ENCODE data around the gene SERGEF. TPM values are rescaled to one million over a fixed set of nuclear protein-coding genes. Genes with fewer than 3 reads are reported as not detected.

Gene SERGEF
- total RNA-seq, 1 experiment from 2014 or later: 31.4 TPM

DNA sequence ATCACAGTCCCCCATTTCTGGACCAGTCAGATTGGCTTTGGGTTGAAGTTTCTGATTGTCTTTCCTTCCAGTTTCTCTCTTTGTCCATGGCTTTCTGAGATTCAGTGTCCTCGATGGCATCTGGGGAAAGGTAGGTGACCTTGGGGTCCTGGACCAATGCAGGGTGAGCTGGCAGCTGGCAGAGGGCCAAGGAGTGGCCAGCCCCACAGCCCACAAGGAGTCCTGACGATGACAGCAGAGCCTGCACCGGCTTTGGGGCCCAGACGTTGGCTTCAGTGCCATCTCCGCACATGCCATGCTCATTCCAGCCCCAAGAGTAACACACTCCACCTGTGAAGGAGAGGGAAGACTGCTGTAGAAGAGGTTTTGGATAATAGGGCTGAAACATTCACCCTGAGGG, 224.8 kb downstream of the SERGEF start:
- H2BK120ac ChIP-seq (ENCODE audit: low read depth, low read length, poor library complexity, severe bottlenecking): no peak overlapping the region
- H3K14ac ChIP-seq (ENCODE audit: insufficient read depth, low read length): no peak overlapping the region
- no peak overlapping the region for H3T11ph ChIP-seq (ENCODE audit: low read length)
- no peak overlapping the region for H4K91ac ChIP-seq (ENCODE audit: insufficient read length, low read depth, low read length)
- no peak overlapping the region for H2BK5ac ChIP-seq (ENCODE audit: insufficient read length, low read length)
- no peak overlapping the region for H3K27ac ChIP-seq (ENCODE audit: insufficient read length, low read depth, low read length)
- Mint-ChIP-seq H3K27me3 (ENCODE audit: low read depth) (no peaks in the 10 kb centered on the region), H3K9me3 (no peaks in the 10 kb centered on the region), H3K4me1 (peaks cover 0 to 3% of the 10 kb centered on the region in 2 experiments; a peak in 1 of 4 replicates), H3K27ac (no peak overlapping the region), H3K4me3 (no peak overlapping the region), H3K36me3 (ENCODE audit: insufficient read depth in 1 of 3, low read depth in 3 of 3) (peaks cover 0 to 3% (median 0%) of the 10 kb centered on the region in 3 experiments; a peak in 2 of 7 replicates)
- no peaks in the 10 kb centered on the region for H3K27me3 ChIP-seq (ENCODE audit: insufficient read depth, low read length)
- H3K23me2 ChIP-seq (ENCODE audit: insufficient read length, low read depth, low read length, poor library complexity, severe bottlenecking): no peaks in the 10 kb centered on the region
- H2BK12ac ChIP-seq (ENCODE audit: insufficient read length, low read depth, low read length): no peak overlapping the region
- no peak overlapping the region for H3K18ac ChIP-seq (ENCODE audit: insufficient read length, low read depth, low read length)
- H2BK20ac ChIP-seq (ENCODE audit: low read depth, low read length, poor library complexity, severe bottlenecking): no peak overlapping the region
- no peak overlapping the region for H3K9ac ChIP-seq (ENCODE audit: extremely low read depth, insufficient read length, low read length)
- no peaks in the 10 kb centered on the region for H4K20me1 ChIP-seq (ENCODE audit: control insufficient read depth, insufficient read depth, insufficient read length)
- H3K4me1 ChIP-seq (ENCODE audit: insufficient read depth, low read length): no peaks in the 10 kb centered on the region
- no peak overlapping the region for H2AFZ ChIP-seq (ENCODE audit: low read length)
- H3K56ac ChIP-seq (ENCODE audit: insufficient read length, low read depth, low read length): no peak overlapping the region
- no peak overlapping the region for H4K5ac ChIP-seq (ENCODE audit: insufficient read length, low read depth, low read length)
- TF ChIP-seq, protein P1, sequence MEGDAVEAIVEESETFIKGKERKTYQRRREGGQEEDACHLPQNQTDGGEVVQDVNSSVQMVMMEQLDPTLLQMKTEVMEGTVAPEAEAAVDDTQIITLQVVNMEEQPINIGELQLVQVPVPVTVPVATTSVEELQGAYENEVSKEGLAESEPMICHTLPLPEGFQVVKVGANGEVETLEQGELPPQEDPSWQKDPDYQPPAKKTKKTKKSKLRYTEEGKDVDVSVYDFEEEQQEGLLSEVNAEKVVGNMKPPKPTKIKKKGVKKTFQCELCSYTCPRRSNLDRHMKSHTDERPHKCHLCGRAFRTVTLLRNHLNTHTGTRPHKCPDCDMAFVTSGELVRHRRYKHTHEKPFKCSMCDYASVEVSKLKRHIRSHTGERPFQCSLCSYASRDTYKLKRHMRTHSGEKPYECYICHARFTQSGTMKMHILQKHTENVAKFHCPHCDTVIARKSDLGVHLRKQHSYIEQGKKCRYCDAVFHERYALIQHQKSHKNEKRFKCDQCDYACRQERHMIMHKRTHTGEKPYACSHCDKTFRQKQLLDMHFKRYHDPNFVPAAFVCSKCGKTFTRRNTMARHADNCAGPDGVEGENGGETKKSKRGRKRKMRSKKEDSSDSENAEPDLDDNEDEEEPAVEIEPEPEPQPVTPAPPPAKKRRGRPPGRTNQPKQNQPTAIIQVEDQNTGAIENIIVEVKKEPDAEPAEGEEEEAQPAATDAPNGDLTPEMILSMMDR (conservative IDR thresholded peaks at IDR 0.05): no peak
- no peaks in the 10 kb centered on the region for H3K79me2 ChIP-seq (ENCODE audit: insufficient read depth, low read length)
- no peak overlapping the region for H3K4ac ChIP-seq (ENCODE audit: low read depth, low read length)
- no peak for DNase-seq
- H3K23ac ChIP-seq (ENCODE audit: insufficient read length, low read depth, low read length): no peak overlapping the region
- WGBS (ENCODE audit: extremely low coverage, insufficient read length, low lambda C conversion rate): no CpG with 5 or more reads among the region's 5 CpGs
- H3K9me3 ChIP-seq (ENCODE audit: control insufficient read depth, low read depth, low read length): no peaks in the 10 kb centered on the region
- H3K4me2 ChIP-seq (ENCODE audit: insufficient read depth, insufficient read length, low read length): no peak overlapping the region
- no peak overlapping the region for H2AK5ac ChIP-seq (ENCODE audit: insufficient read length, low read length)
- H2BK15ac ChIP-seq (ENCODE audit: low read depth, low read length): no peak overlapping the region
- no peaks in the 10 kb centered on the region for H3K79me1 ChIP-seq (ENCODE audit: insufficient read depth, low read depth, low read length, poor library complexity, severe bottlenecking)
- H4K8ac ChIP-seq (replicated peaks; ENCODE audit: insufficient read length, low read depth, low read length): no peak overlapping the region
